GM21526 (cell line): ENCODE results near the gene PPARA.

ENCODE experiments used
- ATAC-seq: cut with Tn5 transposase; IDR thresholded peaks from one replicate; pipeline ENCODE4 v1.9.1; 2021; ENCODE audit warnings: moderate library complexity; ENCODE audit not compliant: unreplicated experiment, low FRiP score

The PPARA gene

GRCh38 chr22:46162771-46163556, 12.6 kb downstream of the PPARA start:
- ATAC-seq, result no peak

GRCh38 chr22:46163557-46163888, 13.2 kb downstream of the PPARA start:
- ATAC-seq, result no peak

GRCh38 chr22:46165977-46166376, 15.7 kb downstream of the PPARA start:
- ATAC-seq, result no peak

GRCh38 chr22:46169628-46170027, 19.3 kb downstream of the PPARA start:
- ATAC-seq, result no peak

- ATAC-seq, result no peak
Observed at GRCh38 chr22:46171940-46172339, 21.6 kb downstream of the PPARA start.

- no peak for ATAC-seq
Observed at GRCh38 chr22:46172522-46173110, 22.3 kb downstream of the PPARA start.

GRCh38 chr22:46173152-46173551, 22.8 kb downstream of the PPARA start:
- ATAC-seq, result no peak

- no peak for ATAC-seq
Observed at GRCh38 chr22:46175631-46176030, 25.3 kb downstream of the PPARA start.

GRCh38 chr22:46176508-46177003, 26.2 kb downstream of the PPARA start:
- no peak for ATAC-seq

- ATAC-seq, result no peak
Observed at GRCh38 chr22:46178755-46179505, 28.6 kb downstream of the PPARA start.

GRCh38 chr22:46179748-46180147, 29.4 kb downstream of the PPARA start:
- ATAC-seq, result no peak

GRCh38 chr22:46180370-46181137, 30.2 kb downstream of the PPARA start:
- no peak for ATAC-seq

GRCh38 chr22:46183733-46184132, 33.4 kb downstream of the PPARA start:
- no peak for ATAC-seq

GRCh38 chr22:46185283-46185682, 35.0 kb downstream of the PPARA start:
- ATAC-seq, result no peak

GRCh38 chr22:46187862-46188261, 37.5 kb downstream of the PPARA start:
- ATAC-seq, result no peak

- ATAC-seq, result no peak
Observed at GRCh38 chr22:46192210-46192993, 42.1 kb downstream of the PPARA start.

- no peak for ATAC-seq
Observed at GRCh38 chr22:46193898-46194310, 43.6 kb downstream of the PPARA start.

GRCh38 chr22:46195487-46196165, 45.3 kb downstream of the PPARA start:
- no peak for ATAC-seq

- no peak for ATAC-seq
Observed at GRCh38 chr22:46196278-46196677, 46.0 kb downstream of the PPARA start.
